ENCODE measurements around the gene TMPRSS11F.

Gene TMPRSS11F

DNA sequence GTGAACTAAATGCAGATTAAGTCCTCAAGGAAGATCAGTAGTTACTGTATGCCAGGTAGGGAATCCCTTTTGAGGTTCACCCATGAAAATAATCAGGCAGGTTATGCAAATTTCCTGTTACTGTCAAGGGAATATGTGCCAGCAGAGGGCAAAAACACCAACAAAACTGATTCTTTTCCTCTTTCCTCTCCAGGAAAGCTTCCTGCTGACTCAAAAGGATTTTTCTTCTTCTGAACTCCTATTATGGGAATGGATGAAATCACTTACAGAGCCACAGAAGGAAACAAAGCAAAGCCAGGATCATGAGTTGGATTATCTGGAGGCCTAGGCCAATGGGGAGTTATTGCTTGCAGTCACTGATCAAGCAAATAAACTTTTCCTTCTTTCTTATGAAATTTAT is 49.7 kb downstream of the TMPRSS11F start:
- TF ChIP-seq, protein P1, sequence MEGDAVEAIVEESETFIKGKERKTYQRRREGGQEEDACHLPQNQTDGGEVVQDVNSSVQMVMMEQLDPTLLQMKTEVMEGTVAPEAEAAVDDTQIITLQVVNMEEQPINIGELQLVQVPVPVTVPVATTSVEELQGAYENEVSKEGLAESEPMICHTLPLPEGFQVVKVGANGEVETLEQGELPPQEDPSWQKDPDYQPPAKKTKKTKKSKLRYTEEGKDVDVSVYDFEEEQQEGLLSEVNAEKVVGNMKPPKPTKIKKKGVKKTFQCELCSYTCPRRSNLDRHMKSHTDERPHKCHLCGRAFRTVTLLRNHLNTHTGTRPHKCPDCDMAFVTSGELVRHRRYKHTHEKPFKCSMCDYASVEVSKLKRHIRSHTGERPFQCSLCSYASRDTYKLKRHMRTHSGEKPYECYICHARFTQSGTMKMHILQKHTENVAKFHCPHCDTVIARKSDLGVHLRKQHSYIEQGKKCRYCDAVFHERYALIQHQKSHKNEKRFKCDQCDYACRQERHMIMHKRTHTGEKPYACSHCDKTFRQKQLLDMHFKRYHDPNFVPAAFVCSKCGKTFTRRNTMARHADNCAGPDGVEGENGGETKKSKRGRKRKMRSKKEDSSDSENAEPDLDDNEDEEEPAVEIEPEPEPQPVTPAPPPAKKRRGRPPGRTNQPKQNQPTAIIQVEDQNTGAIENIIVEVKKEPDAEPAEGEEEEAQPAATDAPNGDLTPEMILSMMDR (IDR thresholded peaks at IDR 0.05): no peak
- no peak overlapping the region for H3K27ac ChIP-seq

- no peak overlapping the region for H3K27ac ChIP-seq
- no peak for TF ChIP-seq ZFX (IDR thresholded peaks at IDR 0.05; ENCODE audit: borderline replicate concordance)
- TF ChIP-seq, protein P1 (IDR thresholded peaks at IDR 0.05): no peak
Observed at GRCh38 chr4:68077737-68078136, 51.9 kb downstream of the TMPRSS11F start.

DNA sequence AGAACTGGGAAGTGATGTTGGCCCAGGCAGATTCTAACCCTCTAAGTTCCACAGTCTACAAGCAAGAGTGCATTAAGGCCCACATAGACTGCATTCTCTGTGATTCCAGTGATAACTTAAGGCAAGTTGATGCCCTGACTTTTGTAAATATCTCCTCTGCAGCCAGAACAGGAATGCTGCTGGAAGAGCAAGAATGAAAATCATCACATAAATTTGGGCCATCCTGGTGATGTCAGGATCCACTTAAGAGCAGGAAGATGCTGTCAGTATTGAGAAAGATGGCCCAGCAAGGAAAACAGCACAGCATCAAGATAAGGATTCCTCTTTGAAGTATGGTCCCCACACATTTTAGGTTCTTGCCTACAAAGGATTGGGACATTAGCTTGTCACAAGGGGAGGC is 52.4 kb downstream of the TMPRSS11F start:
- TF ChIP-seq ZFX (IDR thresholded peaks at IDR 0.05; ENCODE audit: borderline replicate concordance): no peak
- TF ChIP-seq, protein P1 (IDR thresholded peaks at IDR 0.05): no peak
- H3K27ac ChIP-seq: no peak overlapping the region

DNA sequence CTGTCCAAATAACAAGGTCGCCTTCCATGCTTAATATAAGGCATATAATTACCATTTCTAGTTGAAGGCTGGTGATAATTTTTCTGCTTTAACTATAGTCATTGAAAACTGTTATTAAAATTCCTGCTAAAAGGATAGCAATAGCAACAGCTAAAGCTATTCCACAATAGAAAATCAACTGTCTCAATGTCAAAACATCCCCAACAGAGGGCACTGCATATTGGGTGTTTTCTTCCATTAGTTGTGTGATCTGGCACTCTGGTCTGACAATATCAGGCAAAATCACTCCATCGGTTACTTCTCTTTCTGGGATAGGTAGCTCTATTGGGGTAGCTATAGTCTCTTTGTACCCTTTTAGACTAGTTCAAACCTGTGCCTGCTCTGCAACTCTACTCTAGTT is 53.5 kb downstream of the TMPRSS11F start:
- TF ChIP-seq, protein P1 (IDR thresholded peaks at IDR 0.05): peak; percentile 25
- TF ChIP-seq ZFX (IDR thresholded peaks at IDR 0.05; ENCODE audit: borderline replicate concordance): no peak
- H3K27ac ChIP-seq: no peak overlapping the region

GRCh38 chr4:68074397-68074796 is 55.3 kb downstream of the TMPRSS11F start:
- TF ChIP-seq, protein P1 (IDR thresholded peaks at IDR 0.05): no peak
- TF ChIP-seq ZFX (IDR thresholded peaks at IDR 0.05; ENCODE audit: borderline replicate concordance): no peak
- H3K27ac ChIP-seq: no peak overlapping the region

GRCh38 chr4:68070302-68070701 is 59.4 kb downstream of the TMPRSS11F start:
- H3K27ac ChIP-seq: no peak overlapping the region
- TF ChIP-seq ZFX (IDR thresholded peaks at IDR 0.05; ENCODE audit: borderline replicate concordance): no peak
- TF ChIP-seq, protein P1 (IDR thresholded peaks at IDR 0.05): no peak

DNA sequence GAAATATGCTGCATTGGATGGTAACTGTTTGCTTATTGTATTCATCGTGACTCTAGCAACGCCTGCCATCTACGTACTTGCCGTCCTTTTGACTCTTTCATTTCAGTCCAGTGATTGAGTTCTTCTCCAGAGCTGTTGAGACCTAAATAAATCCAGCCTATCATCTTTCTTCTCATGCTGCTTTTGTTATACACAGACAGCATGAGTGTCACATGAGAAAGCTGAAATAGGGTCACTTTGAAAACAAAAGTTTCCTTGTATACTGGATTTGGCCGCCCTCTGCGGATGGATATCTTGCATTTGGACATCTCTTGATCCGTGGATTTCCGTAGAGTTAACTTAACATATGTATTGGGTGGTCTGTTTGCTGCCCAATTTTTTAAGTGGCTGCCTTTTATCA is 67.2 kb downstream of the TMPRSS11F start:
- no peak overlapping the region for H3K27ac ChIP-seq
- TF ChIP-seq, protein P1 (IDR thresholded peaks at IDR 0.05): no peak
- no peak for TF ChIP-seq ZFX (IDR thresholded peaks at IDR 0.05; ENCODE audit: borderline replicate concordance)

Measured in 22Rv1 (cell line).